ENCODE results near the gene CETP.
"Not testable (repeated sequence)": the region's sequence is repeated elsewhere in the genome, so short reads cannot be mapped to it uniquely, and the experiment has no call there.

Gene CETP

GRCh38 chr16:56983211-56983751 lies 21.5 kb downstream of the CETP start:
- DNase-seq = no peak

GRCh38 chr16:56984639-56985038 lies 22.9 kb downstream of the CETP start:
- no peak for DNase-seq

GRCh38 chr16:56985288-56985961 lies 23.7 kb downstream of the CETP start:
- DNase-seq = peak in 1 of 3 experiments; percentile 7

DNA sequence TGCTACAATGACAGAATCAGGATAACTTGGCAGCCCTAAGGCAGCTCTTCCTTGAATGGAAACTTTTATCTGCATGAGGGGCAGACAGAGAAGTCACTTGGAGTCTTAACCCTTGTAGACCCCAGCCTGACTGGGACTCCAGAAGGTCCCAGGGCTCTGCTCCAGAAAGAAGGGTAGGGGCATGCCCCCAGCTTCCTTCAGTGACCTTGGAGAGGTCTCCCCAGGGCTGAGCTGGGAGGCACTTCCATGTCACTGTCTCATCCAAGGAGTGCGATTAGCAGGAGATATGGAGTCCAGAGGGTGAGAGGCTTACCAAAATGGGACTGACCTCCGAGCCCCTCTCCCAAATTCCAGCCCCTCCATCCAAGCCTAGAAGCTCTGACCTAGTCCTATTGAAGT lies 24.2 kb downstream of the CETP start:
- DNase-seq = no peak

GRCh38 chr16:56986361-56986760 lies 24.6 kb downstream of the CETP start:
- no peak for DNase-seq

DNA sequence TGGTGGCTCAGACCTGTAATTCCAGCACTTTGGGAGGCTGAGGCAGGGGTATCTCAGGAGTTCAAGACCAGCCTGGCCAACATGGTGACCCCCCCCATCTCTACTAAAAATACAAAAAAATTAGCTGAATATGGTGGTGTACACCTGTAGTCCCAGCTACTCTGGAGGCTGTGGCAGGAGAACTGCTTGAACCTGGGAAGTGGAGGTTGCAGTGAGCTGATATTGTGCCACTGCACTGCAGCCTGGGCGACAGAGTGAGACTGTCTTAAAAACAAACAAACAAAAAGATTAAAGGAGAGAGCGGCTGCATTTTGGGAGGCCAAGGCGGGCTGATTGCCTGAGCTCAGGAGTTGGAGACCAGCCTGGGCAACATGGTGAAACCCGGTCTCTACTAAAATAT lies 25.2 kb downstream of the CETP start:
- DNase-seq = not testable (repeated sequence)

GRCh38 chr16:56987692-56988091 lies 25.9 kb downstream of the CETP start:
- DNase-seq = no peak

- DNase-seq = no peak
Measured at GRCh38 chr16:56988161-56988947, 26.6 kb downstream of the CETP start.

DNA sequence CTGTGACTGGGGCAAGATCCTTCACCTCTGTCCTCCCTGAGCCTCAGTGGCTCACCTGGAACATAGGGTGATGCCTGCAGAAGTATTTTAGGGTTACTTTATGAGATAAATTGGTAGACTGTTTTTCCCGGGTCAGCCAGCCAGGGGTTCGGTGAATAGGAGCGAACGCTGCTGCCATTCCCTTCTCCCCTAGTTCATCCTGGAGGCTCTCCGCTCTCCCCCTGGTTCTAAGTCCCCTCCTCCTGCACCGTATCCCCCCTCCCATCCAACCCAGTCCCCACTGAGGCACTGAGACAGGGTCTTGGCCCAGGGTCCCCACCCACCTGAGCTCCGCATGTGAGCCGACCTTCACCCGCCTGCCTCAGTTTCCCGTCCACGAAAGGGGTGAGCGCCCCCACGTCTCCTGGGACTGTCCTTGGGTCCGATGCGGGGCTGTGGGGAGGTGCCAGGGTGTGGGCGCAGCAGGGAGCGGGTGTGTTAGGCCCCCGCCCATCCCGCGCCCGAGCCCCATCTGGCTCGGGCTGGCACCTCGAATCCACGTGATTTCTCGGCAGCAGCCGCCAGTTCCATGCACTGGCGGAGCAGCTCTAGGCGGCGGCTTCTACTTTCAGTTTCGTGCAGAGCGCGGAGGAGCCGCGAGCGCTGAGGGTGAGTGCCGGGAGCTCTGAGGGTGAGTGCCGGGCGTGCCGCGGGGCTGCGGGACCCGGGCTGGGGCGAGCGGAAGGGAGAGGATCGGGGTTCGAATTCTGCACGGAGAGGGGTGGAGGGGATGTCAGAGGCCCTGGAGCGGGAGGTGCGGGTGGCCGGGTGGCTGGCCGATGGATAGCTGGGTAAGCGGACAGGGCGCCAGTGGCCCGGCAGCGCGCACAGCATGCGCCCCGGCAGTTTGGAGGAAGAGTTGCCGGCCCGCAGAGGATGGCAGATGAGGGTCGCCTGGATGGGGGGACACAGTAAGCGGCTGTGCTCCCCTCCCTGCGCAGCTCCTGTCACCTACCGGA lies 27.5 kb downstream of the CETP start, which contains the start of gene NLRC5:
TSS of gene NLRC5 (plus strand) at position 610 of the 998 bp plus-strand sequence. CDS start 31,156 bp downstream, outside the sequence.
- peak; percentile 59 to 79 (median 65) for DNase-seq

GRCh38 chr16:56989988-56990387 lies 28.2 kb downstream of the CETP start:
- no peak for DNase-seq

DNA sequence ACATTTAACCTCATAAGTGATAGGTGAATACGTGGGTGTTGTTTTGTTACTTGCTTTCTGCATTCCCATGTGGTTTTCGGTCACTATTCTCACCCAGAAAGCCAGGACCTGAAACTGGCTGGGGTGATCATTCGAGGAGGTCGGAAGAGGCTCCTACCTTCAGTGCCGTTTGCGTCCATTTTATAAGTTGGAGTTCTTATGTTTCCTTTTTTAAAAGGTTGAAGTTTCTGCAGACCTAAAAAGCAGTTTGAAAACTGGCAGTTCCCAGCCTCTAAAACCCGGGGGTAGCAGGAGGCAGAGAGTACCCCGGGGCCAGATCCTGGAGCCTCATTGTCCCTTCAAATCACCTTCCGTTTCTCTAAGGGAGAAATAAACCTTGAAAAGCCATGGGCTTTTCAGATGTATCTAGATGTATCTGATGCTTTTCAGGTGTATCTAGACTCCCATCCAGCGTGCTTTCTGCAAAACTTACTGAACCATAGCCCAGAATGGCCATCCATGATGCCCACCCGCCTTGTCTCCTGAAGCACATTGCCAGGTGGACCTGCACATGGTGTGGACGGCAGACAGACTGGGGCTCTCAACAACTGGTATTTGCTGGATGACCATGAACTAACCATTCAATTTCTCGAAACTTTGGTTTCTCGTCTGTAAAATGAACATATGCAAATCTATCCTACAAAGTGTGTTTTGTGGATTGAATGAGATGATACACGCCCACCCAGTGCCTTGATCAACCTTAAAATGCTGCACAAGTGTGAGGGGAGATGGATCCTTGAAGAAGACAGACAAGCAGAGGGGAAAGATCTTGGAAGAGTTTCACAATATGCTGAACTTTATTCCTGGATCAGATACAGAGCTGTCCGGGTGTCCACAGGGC lies 28.9 kb downstream of the CETP start:
- no peak for DNase-seq

DNA sequence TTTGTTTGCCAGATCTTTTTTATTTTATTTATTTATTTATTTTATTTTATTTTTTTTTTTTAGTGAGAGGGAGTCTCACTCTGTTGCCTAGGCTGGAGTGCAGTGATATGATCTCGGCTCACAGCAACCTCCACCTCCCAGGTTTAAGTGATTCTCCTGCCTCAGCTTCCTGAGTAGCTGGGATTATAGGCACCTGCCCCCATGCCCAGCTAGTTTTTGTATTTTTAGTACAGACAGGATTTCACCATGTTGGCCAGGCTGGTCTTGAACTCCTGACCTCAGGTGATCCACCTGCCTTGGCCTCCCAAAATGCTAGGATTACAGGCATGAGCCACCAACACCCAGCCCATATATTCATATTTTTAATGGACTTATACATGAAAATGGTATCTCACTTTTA lies 30.7 kb downstream of the CETP start:
- DNase-seq = not testable (repeated sequence)

DNA sequence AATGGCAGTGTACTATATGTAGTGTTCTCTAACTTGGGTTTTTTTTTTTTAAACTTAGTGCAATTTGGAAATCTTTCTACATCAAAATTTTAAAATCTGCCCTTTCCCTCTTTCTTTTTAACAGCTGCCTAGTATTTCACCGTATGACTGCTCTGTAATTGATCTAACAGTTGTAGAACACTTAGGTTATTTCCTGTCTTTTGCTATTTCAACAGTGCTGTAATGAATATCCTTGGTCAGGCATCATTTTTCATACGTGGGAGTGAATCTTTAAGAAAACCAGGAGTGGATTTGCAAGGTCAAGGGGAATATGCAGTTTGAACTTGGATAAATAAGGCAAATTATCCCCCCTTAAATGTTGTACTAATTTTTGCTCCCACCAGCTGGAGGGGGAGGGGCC lies 31.5 kb downstream of the CETP start:
- DNase-seq = no peak

DNA sequence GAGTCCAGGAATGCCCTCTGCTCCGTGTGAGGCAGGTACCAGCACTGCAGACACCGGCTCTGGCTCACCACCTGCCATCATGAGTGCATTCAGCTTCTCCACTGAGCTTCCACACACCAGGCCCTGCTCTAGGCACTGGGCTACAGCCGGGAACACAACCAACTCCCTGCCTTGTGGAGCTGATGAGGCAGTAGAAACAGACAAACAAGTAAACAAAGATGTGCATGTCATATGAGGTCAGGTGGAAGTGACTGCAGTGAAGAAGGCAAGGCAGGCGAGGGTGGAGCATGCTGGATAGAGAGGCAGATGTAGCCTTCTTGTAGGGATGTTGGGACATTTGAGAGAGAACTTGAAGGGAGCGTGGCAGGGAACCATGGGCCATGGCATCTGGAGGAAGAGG lies 32.6 kb downstream of the CETP start:
- DNase-seq = no peak

DNA sequence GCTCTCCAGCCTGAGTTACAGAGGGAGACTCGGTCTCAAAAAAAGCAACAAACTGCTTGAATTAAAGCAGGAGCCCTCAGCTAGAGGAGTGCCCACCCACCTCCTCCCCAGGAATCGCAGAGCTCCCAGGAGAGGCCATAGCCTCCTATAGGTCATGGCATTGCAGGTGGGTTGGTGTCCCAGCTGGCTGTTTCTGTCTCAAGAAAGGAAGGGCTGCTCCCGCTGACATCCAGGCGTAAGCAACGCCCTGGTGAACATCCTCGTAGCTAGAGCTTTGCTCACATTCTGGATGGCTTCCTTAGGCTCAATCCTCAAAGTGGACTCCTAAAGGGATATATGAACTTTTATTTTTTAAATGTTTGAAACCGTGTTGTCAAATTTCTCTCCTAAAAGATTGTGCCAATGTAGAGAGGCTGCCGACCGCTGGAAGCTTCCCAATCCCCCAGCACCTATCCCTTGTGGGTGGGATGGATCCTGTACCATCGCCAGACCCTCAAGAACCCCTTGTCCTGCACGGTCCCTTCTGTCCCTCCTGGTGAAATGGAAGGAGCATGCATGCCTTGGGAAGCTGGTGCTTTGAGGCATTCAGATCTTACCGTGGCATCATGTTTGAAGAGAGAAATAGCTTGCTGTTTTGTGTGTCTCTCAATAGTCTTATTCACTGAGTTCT lies 33.5 kb downstream of the CETP start:
- DNase-seq = no peak

- no peak for DNase-seq
Measured at GRCh38 chr16:56997264-56997663, 35.5 kb downstream of the CETP start.

DNA sequence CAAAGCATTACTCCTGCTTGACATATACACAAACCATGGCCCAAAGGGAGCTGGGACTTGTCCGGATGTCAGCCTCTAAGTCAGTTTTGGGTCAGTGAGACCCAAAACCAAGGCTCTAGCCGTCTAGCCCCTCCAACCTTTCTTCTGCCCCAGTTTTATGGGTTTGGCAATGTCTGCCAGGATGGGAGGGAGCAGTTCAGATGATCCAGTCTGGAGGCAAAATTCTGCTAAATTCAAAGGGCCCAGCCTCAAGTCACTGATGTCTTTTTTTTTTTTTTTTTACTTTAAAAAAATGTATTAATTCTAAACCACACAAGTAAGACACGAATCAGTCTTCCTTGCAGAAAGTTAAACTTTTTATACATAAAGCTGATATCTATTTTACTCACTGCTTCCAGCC lies 36.2 kb downstream of the CETP start:
- no peak for DNase-seq

DNA sequence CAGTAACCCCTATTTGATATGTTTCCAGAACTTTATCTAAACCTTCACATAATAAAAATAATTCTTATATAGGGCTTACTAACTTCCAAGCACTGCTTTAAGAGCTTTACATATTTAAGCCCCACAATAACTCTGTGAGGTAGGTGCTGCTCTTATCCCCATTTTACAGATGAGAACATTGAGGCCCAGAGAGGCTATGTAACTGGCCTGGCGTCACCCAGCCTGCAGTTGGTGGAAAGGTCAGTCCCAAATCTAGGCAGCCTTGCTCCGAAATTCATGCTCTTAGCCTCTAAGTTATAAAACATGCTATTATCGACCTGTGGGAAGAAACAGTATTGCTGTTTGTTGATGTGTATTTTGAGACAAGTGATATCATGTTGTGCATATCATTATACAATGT lies 36.6 kb downstream of the CETP start:
- no peak for DNase-seq

- DNase-seq = no peak
Measured at GRCh38 chr16:56998861-56999260, 37.1 kb downstream of the CETP start.

DNA sequence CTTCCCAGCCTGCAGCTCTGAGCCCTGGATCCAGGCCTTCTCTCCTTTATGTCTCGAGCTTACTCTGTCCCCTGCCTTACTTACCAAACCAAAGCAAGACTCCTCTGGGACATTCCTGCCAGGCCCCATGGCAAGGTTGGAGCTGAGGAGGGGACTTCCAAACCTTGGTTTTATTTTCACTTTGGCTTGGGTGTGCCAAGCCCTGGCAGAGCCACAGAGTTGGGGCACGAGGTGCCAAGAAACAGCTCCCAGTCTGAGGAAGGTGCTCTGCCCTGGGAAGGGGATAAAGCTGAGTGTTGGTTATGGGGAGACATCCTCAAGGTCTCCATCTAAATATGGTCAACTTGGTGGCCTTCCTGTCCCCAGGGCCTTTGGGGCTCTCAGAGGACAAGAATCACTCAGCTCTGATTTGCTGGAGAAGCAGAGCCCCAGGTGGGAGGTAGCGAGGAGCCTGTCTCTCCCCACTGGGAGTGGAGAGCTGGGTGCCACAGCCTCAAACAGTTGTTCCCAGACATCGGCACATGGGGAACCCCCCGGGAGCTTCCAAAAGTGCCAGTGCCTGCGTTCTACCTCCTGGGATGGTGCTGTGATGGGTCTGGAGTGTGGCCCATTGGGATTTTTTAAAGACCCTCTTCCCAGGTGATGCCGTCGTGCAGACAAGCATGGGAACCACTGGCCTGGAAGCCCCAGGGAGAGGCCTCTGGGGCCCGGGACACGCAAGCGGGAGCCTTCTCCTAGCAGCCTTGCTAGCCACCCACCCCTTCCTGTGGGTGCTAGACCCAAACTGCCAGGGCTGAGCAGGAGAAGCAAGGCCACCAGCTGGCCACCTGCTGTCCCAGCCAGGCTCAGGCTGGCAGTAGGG lies 37.9 kb downstream of the CETP start:
- DNase-seq = no peak

Data from NCI-H1417 (cell line).